ENCODE data around the gene MRPS25. TPM values are rescaled to one million over a fixed set of nuclear protein-coding genes. Genes with fewer than 3 reads are reported as not detected.
"Not testable (repeated sequence)": the region's sequence is repeated elsewhere in the genome, so short reads cannot be mapped to it uniquely, and the experiment has no call there.

Gene MRPS25
- total RNA-seq, 2 donors from 2014 or later = 13.8 to 31.0 TPM

DNA sequence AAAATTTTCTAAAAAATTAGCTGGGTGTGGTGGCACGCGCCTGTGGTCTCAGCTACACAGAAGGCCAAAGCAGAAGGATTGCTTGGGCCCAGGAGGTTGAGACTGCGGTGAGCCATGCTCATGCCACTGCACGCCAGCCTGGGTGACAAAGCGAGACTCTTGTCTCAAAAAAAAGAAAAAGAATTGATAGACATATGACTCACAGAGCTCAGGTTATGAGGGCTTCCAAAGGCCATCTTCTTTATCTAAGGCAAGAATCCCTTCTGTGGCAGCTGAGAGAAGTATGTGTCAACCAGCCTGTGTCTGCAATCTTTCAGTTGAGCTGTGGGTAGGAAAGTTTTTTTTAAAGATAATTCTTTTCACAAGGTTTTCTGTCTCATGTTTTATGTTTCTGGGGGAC is 53.9 kb downstream of the MRPS25 start:
- H3K4me3 ChIP-seq = no peak overlapping the region
- ATAC-seq (ENCODE audit: insufficient number of reproducible peaks, low FRiP score, low read depth) (no peak), DNase-seq (ENCODE audit: low spot score) (no peak)
- peaks cover 18% of the 10 kb centered on the region for H3K36me3 ChIP-seq
- no peak overlapping the region for H3K27ac ChIP-seq
- TF ChIP-seq, protein P1, sequence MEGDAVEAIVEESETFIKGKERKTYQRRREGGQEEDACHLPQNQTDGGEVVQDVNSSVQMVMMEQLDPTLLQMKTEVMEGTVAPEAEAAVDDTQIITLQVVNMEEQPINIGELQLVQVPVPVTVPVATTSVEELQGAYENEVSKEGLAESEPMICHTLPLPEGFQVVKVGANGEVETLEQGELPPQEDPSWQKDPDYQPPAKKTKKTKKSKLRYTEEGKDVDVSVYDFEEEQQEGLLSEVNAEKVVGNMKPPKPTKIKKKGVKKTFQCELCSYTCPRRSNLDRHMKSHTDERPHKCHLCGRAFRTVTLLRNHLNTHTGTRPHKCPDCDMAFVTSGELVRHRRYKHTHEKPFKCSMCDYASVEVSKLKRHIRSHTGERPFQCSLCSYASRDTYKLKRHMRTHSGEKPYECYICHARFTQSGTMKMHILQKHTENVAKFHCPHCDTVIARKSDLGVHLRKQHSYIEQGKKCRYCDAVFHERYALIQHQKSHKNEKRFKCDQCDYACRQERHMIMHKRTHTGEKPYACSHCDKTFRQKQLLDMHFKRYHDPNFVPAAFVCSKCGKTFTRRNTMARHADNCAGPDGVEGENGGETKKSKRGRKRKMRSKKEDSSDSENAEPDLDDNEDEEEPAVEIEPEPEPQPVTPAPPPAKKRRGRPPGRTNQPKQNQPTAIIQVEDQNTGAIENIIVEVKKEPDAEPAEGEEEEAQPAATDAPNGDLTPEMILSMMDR (IDR thresholded peaks at IDR 0.05) = no peak
- H3K9me3 ChIP-seq = no peaks in the 10 kb centered on the region
- no peaks in the 10 kb centered on the region for H3K27me3 ChIP-seq (replicated peaks; ENCODE audit: insufficient read depth)
- H3K4me1 ChIP-seq (ENCODE audit: control insufficient read depth in 1 of 2, low read depth in 2 of 2) = no peaks in the 10 kb centered on the region

DNA sequence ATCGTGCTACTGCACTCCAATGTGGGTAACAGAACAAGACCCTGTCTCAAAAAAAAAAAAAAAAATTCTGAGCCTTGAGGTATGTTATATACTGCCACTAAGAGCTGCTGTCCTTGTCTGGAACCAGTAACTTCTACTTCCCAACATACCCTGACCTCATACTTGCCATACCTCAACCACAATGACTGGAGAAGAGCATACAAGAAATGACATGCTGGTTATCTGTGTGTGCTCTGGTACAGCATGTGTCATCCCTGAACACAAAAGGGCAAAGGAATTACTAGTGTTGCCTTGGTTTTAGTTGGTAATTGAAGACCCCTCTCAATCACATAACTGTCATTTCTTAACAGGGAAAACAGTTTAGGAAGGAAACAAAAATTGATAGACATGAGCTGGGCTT is 54.5 kb downstream of the MRPS25 start:
- H3K27me3 ChIP-seq (replicated peaks; ENCODE audit: insufficient read depth) = no peaks in the 10 kb centered on the region
- TF ChIP-seq, protein P1 (IDR thresholded peaks at IDR 0.05) = no peak
- peaks cover 14% of the 10 kb centered on the region for H3K36me3 ChIP-seq
- no peak for DNase-seq (ENCODE audit: low spot score)
- no peak overlapping the region for H3K27ac ChIP-seq
- ATAC-seq (ENCODE audit: insufficient number of reproducible peaks, low FRiP score, low read depth) = no peak
- H3K4me3 ChIP-seq = no peak overlapping the region
- H3K9me3 ChIP-seq = no peaks in the 10 kb centered on the region
- H3K4me1 ChIP-seq (ENCODE audit: control insufficient read depth in 1 of 2, low read depth in 2 of 2) = no peaks in the 10 kb centered on the region

DNA sequence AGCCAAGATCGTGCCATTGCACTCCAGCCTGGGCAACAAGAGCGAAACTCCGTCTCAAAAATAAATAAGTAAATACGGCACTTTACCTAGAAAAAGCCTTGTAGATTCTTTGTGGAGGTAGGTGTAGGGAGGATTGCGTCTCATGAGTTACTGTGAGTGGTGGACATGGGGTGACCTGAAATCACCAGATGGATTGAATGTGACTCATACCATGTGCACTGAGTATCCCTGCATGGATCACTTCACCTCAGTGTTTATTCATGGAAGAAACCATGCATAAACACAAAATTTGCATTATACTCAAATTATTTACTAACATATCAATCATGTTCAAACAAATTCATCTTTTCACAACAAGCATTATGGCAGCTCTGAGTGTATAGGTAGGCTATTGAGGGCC is 55.9 kb downstream of the MRPS25 start:
- Histone ChIP-seq H3K36me3 (peaks cover 18% of the 10 kb centered on the region), H3K4me3 (no peak overlapping the region), H3K27me3 (replicated peaks; ENCODE audit: insufficient read depth) (no peaks in the 10 kb centered on the region), H3K4me1 (ENCODE audit: control insufficient read depth in 1 of 2, low read depth in 2 of 2) (no peaks in the 10 kb centered on the region), H3K27ac (no peak overlapping the region), H3K9me3 (no peaks in the 10 kb centered on the region)
- DNase-seq (ENCODE audit: low spot score) (no peak), ATAC-seq (ENCODE audit: insufficient number of reproducible peaks, low FRiP score, low read depth) (no peak)
- TF ChIP-seq, protein P1 (IDR thresholded peaks at IDR 0.05) = no peak

DNA sequence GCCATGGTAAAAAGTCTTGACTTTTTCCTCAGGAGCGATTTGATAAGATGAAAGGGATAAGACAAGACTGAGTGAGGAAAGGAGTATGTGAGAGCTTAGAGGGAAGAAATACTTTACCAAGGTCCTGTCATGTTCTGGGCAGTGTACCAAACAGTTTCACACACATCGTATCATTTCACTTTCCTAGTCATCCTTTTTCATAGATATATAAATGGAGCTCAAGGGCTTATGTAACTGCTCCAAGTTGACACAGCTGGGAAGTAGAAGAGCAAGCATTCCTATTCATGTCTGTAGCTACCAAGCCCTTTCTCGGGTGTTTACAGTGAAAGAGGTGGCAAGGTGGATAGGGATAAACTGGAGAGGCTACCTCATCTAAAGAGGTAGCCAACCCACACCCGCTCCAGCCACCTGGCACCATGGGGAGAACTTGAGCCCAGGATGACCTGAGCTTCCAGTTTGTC is 57.4 kb downstream of the MRPS25 start:
- DNase-seq (ENCODE audit: low spot score) (no peak), ATAC-seq (ENCODE audit: insufficient number of reproducible peaks, low FRiP score, low read depth) (no peak)
- Histone ChIP-seq H3K27ac (no peak overlapping the region), H3K27me3 (replicated peaks; ENCODE audit: insufficient read depth) (no peaks in the 10 kb centered on the region), H3K4me1 (ENCODE audit: control insufficient read depth in 1 of 2, low read depth in 2 of 2) (no peaks in the 10 kb centered on the region), H3K9me3 (no peaks in the 10 kb centered on the region), H3K4me3 (no peak overlapping the region), H3K36me3 (peaks cover 9% of the 10 kb centered on the region)
- TF ChIP-seq, protein P1 (IDR thresholded peaks at IDR 0.05) = no peak

DNA sequence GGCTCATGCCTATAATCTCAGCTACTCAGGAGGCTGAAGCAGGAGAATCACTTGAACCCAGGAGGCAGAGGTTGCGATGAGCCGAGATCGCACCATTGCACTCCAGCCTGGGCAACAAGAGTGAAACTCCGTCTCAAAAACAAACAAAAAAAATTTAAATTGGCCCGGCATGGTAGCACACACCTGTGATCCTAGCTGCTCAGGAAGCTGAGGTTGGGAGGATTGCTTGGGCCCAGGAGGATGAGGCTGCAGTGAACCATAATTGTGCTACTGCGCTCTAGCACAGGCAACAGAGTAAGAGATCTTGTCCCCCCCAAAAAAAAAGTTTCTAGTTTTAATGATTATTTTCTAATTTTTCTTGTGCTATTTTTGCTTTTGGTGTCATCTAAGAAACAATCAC is 65.9 kb downstream of the MRPS25 start:
- not testable (repeated sequence) for H3K9me3 ChIP-seq; DNase-seq (ENCODE audit: low spot score); H3K4me1 ChIP-seq (ENCODE audit: control insufficient read depth in 1 of 2, low read depth in 2 of 2); ATAC-seq (ENCODE audit: insufficient number of reproducible peaks, low FRiP score, low read depth); H3K4me3 ChIP-seq; H3K27me3 ChIP-seq (replicated peaks; ENCODE audit: insufficient read depth); H3K36me3 ChIP-seq; H3K27ac ChIP-seq

Other genes with a start within 250 kb of the MRPS25 start
- 10 to 100 TPM; 15.4 to 21.4 TPM for gene FGD5, start 246.4 kb downstream of the MRPS25 start, total RNA-seq
- 10 to 100 TPM; 43.5 to 79.1 TPM for gene NR2C2, start 117.7 kb downstream of the MRPS25 start, total RNA-seq
- gene RBSN, start 33.8 kb upstream of the MRPS25 start, total RNA-seq = 10 to 100 TPM; 40.8 to 47.8 TPM
- 10 to 100 TPM; 40.1 to 73.8 TPM for gene CAPN7, start 140.9 kb upstream of the MRPS25 start, total RNA-seq